Embryonic facial prominence (tissue), 1 donor: Measurements from ENCODE around the gene CNR2.
"Not testable (repeated sequence)": the region's sequence is repeated elsewhere in the genome, so short reads cannot be mapped to it uniquely, and the experiment has no call there.

Source experiments
- DNase-seq: peaks from one replicate; pipeline ENCODE4 v3.0.0-alpha.2; 2016; ENCODE audit errors: extremely low spot score

The CNR2 gene

GRCh38 chr1:23885222-23885621 lies 27.9 kb downstream of the CNR2 start:
- no peak for DNase-seq

DNA sequence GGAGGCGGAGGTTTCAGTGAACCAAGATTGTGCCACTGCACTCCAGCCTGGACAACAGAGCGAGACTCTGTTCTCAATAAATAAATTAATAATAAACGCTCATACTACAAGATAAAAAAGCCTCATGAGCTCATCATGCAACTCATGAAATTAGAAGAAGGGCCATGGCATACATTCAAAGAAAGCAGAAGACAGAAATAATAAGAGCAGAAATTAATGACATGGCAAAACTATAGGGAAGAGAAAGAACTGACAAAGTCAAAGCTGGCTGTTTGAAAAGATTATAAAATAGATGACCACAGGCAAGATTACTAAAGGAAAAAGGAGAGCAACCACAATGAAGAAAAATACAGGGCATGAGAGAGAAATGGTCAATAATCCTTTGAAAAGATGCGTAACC lies 30.4 kb downstream of the CNR2 start:
- no peak for DNase-seq

GRCh38 chr1:23879809-23880208 lies 33.4 kb downstream of the CNR2 start:
- no peak for DNase-seq

GRCh38 chr1:23878668-23879067 lies 34.5 kb downstream of the CNR2 start:
- no peak for DNase-seq

DNA sequence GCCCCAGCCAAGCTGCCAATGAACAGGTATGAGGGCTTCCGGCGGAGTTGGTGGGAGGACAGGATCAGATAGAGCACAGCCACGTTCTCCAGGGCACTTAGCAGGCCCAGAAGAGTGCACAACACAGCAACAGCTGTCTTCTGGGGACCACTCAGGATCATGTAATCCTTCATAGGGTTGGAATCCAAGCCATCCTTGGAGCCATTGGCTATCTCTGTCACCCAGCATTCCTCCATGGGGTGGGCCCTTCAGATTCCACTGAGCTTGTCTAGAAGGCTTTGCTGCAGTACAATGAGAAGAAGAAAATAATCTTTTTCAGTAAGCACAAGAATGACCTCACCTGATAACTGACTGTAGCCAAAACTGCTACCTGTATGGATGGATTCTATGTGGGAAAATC lies 37.8 kb downstream of the CNR2 start:
- DNase-seq, result no peak

DNA sequence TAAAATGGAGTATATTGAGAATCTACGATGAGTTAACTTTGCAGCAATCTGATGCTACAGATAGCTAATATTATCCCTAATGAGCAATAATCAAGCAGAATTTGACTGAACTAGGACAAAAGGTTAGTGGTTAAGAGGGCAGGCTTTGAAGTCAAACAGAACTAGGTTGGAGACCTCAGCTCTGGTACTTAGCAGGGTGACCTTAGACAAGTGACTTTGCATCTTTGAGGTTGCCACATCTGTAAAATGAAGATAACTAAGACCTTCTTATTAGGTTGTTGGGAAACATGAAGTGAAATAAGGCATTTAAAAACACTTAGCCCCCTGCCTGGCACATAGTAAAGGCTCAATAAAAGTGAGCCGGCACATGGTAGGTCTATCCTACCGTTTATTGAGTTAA lies 40.7 kb downstream of the CNR2 start:
- DNase-seq, result no peak

DNA sequence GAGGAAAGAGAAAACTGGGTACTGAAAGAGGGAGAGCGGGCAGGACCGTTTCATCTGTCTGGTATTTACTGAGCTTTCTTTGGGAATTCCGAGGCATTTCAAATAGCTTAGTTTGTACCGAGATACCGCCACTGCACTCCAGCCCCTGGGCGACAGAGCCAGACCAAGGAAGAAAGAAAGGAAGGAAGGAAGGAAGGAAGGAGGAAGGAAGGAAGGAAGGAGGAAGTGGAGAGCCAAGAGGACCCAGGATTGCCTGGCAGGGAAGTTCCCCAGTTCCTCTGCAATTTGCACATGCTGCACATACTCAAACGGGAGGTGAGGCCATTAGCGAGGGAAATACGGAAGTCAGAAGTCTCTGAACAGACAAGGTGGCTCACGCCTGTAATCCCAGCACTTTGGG lies 44.1 kb downstream of the CNR2 start:
- no peak for DNase-seq

- DNase-seq, result no peak
Measured at GRCh38 chr1:23868557-23869016, 44.6 kb downstream of the CNR2 start.

GRCh38 chr1:23867895-23868556 lies 45.1 kb downstream of the CNR2 start, which contains the start of gene FUCA1:
Gene FUCA1 (minus strand): TSS chr1:23868290. CDS start chr1:23868286, 4 bp downstream.
- DNase-seq, result peak; percentile 83

- DNase-seq, result no peak
Measured at GRCh38 chr1:23867542-23867894, 45.6 kb downstream of the CNR2 start.

- DNase-seq, result no peak
Measured at GRCh38 chr1:23865543-23865930, 47.6 kb downstream of the CNR2 start.

- no peak for DNase-seq
Measured at GRCh38 chr1:23864801-23865542, 48.2 kb downstream of the CNR2 start.

GRCh38 chr1:23862640-23863039 lies 50.5 kb downstream of the CNR2 start:
- no peak for DNase-seq

GRCh38 chr1:23854568-23854967 lies 58.6 kb downstream of the CNR2 start:
- DNase-seq, result no peak

DNA sequence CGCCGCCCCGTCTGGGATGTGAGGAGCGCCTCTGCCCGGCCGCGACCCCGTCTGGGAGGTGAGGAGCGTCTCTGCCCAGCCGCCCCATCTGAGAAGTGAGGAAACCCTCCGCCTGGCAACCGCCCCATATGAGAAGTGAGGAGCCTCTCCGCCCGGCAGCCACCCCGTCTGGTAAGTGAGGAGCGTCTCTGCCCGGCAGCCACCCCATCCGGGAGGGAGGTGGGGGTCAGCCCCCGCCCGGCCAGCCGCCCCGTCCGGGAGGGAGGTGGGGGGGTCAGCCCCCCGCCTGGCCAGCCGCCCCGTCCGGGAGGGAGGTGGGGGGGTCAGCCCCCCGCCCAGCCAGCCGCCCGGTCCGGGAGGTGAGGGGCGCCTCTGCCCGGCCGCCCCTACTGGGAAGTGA lies 60.0 kb downstream of the CNR2 start:
- DNase-seq, result not testable (repeated sequence)

- not testable (repeated sequence) for DNase-seq
Measured at GRCh38 chr1:23851406-23851805, 61.8 kb downstream of the CNR2 start.

GRCh38 chr1:23848673-23849616 lies 64.2 kb downstream of the CNR2 start:
- DNase-seq, result no peak

DNA sequence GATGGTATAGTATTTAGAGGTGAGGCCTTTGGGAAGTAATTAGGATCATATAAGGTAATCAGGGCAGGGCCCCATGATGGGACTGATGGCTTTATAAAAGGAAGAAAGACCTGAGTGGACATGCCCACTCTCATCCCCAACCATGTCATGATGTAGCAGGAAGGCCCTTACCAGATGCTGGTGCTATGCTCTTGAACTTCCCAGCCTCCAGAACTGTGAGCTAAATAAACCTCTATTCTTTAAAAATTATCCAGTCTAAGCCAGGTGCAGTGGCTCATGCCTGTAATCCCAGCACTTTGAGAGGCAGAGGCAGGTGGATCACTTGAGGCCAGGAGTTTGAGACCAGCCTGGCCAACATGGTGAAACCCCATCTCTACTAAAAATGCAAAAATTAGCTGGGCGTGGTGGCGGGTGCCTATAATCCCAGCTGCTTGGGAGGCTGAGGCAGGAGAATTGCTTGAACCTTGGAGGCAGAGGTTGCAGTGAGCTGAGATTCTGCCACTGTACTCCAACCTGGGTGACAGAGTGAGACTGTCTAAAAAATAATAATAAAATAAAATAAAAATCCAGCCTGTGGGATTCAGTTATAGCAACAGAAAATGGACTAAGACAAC lies 65.6 kb downstream of the CNR2 start:
- not testable (repeated sequence) for DNase-seq

DNA sequence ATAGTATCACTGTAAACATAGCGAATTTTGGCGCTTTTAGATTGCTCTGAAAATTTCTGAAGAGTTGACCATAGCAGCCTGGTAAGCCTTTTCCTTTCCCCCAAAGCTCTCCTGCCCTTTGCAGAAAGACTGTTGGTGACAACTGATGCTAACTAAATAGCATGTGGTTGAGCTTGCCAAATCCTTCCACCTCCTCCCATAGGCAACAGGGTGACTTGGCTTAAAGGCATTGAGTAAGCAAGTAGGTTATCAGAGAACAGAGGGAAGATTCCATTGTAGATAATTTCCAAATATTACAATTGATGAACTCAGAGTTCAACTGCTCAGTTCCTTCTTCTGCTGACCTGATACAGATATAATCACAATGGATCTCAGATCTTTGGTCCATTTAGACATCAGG lies 68.0 kb downstream of the CNR2 start:
- no peak for DNase-seq

DNA sequence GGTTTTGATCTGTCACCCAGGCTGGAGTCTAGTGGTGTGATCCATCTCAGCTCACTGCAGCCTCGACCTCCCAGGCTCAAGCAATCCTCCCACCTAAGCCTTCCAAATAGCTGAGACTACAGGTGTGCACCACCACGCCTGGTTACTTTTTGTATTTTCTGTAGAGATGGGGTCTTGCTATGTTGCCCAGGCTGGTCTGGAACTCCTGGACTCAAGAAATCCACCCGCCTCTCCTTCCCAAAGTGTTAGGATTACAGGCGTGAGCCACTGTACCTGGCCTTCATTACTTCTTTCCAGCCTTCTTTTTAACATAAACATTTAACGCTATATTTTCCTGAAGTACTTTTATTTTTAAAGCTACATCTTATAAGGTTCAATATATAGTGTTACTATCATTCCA lies 69.5 kb downstream of the CNR2 start:
- no peak for DNase-seq

GRCh38 chr1:23838401-23838866 lies 74.7 kb downstream of the CNR2 start:
- no peak for DNase-seq

DNA sequence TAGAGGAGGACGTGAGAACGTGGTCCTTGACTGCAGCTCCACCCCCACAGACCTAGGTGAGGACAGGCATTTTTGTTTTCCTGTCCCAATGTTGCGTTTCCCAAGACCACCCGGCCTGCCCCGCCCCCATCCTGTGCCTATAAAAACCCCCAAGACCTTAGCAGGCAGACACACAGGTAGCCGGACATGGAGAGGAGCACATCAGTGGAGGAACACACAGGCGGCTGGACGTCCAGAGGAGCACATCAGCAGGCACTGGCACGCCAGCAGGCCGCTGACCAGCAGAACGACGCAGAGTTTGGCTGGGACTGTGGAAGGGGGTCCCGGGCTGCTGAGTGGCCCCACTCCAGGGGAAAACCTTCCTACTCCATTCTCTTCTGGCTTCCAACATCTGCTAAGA lies 75.3 kb downstream of the CNR2 start:
- no peak for DNase-seq
